ENCODE data around the gene ANGPTL4. TPM values are rescaled to one million over a fixed set of nuclear protein-coding genes. Genes with fewer than 3 reads are reported as not detected.

ANGPTL4 gene
- total and polyA plus RNA-seq, 4 donors, result 10.1 to 45.1 (median 29.7) TPM

DNA sequence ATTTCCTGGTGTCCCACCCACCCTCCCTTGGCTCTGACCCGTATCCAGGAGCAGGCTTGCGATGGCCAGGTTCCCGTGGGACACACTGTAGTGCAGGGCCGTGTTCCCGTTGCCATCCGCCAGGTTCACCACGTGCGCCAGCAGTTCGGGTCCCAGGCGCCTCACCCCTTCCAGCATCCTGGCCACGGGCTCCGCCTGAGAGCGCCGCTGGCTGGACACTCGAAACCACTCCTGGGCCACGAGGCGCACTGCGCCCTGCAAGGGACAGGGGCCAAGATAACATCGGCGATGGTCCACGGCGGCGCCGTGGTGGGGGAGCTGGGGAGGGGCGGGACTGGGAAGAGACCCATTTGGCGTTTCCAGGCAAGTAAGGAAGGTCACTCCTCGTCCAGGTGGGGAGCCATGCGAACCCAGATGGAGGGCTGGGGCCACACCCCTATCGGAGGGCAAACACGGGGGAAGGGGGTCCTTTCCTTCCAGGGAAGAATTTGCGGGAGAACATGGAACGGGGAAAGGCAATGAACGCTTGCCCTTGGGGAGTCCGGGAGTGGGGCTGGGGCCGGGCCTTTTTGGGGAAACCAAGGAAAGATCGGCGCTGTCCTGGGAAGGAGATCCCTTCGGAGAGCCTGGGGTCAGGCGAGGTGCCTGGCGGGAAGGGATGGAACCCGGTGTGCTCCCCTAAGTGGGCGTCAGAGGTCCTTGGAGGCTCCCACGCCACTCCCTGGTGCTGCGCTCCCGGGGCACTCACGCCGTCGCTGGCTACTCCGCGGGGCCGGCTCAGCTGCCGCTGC lies 30.8 kb upstream of the ANGPTL4 start:
- DNase-seq (no peak), ATAC-seq (ENCODE audit: low FRiP score) (no peak)
- no peaks in the 10 kb centered on the region for H3K4me1 ChIP-seq (ENCODE audit: control insufficient read depth in 1 of 2, insufficient read depth in 2 of 2, low read length in 2 of 2)
- H3K4me3 ChIP-seq (ENCODE audit: low read length in 2 of 2), result no peak overlapping the region
- H3K9me3 ChIP-seq (ENCODE audit: control insufficient read depth, low read length), result no peaks in the 10 kb centered on the region
- no peaks in the 10 kb centered on the region for H3K36me3 ChIP-seq (ENCODE audit: control insufficient read depth in 1 of 2, insufficient read depth in 2 of 2, low read length in 1 of 2)
- intact Hi-C loops (cut with DNase I), result no loop called here
- 6 to 9% methylated on average over 49 to 52 of the region's 52 CpGs for WGBS, 2 donors
- H3K27ac ChIP-seq (ENCODE audit: low read depth in 1 of 2, low read length in 2 of 2), result no peak overlapping the region
- no peaks in the 10 kb centered on the region for H3K27me3 ChIP-seq (ENCODE audit: control insufficient read depth in 1 of 2, insufficient read depth in 2 of 2, low read length in 1 of 2)

DNA sequence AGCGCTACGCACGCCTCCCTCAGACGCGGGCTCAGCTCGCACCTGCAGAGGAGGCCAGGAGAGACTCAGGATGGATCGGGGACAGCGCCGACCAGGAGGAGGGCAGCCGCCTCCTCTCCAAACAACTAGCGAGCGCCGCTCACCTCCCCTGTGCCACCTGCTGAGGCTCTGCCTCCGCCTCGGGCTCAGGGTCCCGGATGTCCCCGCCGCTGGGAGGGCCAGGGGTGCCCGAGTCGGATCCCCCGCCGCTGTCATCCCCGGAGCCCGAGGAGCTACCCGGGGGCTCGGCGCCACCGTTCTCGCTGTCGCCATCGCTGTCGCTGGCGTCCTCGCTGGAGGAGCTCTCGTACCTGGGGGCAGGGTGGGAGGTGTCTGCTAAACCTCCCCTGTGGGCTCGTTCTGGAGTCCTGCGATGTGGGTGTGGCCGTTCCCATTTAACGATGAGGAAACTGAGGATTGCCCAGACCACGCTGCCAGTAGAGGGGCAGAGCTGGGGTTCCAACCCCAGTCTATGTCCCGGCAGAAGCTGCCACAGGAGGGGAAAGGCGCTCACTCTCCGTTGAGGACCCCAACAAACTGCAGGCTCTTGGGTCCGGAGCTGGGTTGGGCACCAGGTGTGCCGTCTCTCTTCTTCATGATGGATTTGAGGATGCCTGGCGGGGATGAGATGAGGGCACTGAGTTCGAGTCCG lies 30.0 kb upstream of the ANGPTL4 start:
- no peaks in the 10 kb centered on the region for H3K27me3 ChIP-seq (ENCODE audit: control insufficient read depth in 1 of 2, insufficient read depth in 2 of 2, low read length in 1 of 2)
- DNase-seq (no peak), ATAC-seq (ENCODE audit: low FRiP score) (no peak)
- intact Hi-C loops (cut with DNase I), result no loop called here
- H3K9me3 ChIP-seq (ENCODE audit: control insufficient read depth, low read length), result no peaks in the 10 kb centered on the region
- H3K36me3 ChIP-seq (ENCODE audit: control insufficient read depth in 1 of 2, insufficient read depth in 2 of 2, low read length in 1 of 2), result no peaks in the 10 kb centered on the region
- no peak overlapping the region for H3K4me3 ChIP-seq (ENCODE audit: low read length in 2 of 2)
- H3K4me1 ChIP-seq (ENCODE audit: control insufficient read depth in 1 of 2, insufficient read depth in 2 of 2, low read length in 2 of 2), result no peaks in the 10 kb centered on the region
- H3K27ac ChIP-seq (ENCODE audit: low read depth in 1 of 2, low read length in 2 of 2), result no peak overlapping the region
- WGBS, 2 donors, result 7% methylated on average over 48 of the region's 48 CpGs

- no peak for ATAC-seq (ENCODE audit: low FRiP score)
- no peaks in the 10 kb centered on the region for H3K9me3 ChIP-seq (ENCODE audit: control insufficient read depth, low read length)
Measured at GRCh38 chr19:8334458-8335342, 29.3 kb upstream of the ANGPTL4 start.

DNA sequence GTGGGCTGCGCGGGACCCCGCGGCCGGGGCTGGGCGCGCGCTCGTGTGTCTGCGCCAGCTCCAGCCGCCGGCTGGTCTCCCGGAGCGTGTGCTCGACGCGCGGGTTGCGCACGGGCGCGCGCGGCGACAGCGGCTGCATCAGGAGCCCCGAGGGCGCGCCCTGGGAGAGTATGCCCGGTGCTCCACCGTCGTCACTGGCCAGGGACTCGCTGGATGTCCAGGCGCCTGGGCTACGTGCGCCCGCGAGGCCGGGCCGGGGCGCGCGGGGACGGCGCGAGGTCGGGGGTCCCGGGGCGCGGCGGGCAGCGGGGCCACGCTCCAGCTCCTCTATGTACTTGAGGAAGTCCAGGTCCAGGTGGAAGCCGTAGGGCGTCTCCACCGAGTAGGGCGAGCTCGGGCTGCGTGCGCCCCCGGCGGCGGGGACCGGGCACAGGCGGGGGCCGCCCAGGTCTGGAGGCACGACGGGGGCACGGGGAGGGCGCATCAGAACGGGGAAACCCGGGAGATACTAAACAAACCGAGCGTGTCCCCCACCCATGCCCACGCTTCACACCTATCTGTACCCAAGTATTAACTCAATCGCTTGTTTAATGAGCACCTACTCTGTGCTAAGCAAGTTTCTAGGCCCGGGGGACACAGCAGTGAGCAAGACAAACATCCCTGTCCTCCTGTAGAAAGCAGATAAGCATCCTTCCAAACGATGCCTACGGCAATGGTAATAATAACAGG lies 28.4 kb upstream of the ANGPTL4 start:
- no peak for ATAC-seq (ENCODE audit: low FRiP score)
- peak overlapping the region; percentile 9 to 24 for H3K4me3 ChIP-seq (ENCODE audit: low read length in 2 of 2)
- H3K27me3 ChIP-seq (ENCODE audit: control insufficient read depth in 1 of 2, insufficient read depth in 2 of 2, low read length in 1 of 2), result no peaks in the 10 kb centered on the region

More at GRCh38 chr19:8334458-8335342, 29.3 kb upstream of the ANGPTL4 start:
- peak in 1 of 2 donors; percentile 48 for DNase-seq
- peak overlapping the region; percentile 9 to 24 for H3K4me3 ChIP-seq (ENCODE audit: low read length in 2 of 2)
- no peaks in the 10 kb centered on the region for H3K27me3 ChIP-seq (ENCODE audit: control insufficient read depth in 1 of 2, insufficient read depth in 2 of 2, low read length in 1 of 2)
- H3K4me1 ChIP-seq (ENCODE audit: control insufficient read depth in 1 of 2, insufficient read depth in 2 of 2, low read length in 2 of 2), result no peaks in the 10 kb centered on the region
- WGBS, 2 donors, result 1 to 3% methylated on average over 77 to 117 of the region's 117 CpGs
- no peak overlapping the region for H3K27ac ChIP-seq (ENCODE audit: low read depth in 1 of 2, low read length in 2 of 2)
- H3K36me3 ChIP-seq (ENCODE audit: control insufficient read depth in 1 of 2, insufficient read depth in 2 of 2, low read length in 1 of 2), result no peaks in the 10 kb centered on the region
- intact Hi-C loops (cut with DNase I), result no loop called here

GRCh38 chr19:8336072-8336569 lies 27.8 kb upstream of the ANGPTL4 start:
- H3K4me1 ChIP-seq (ENCODE audit: control insufficient read depth in 1 of 2, insufficient read depth in 2 of 2, low read length in 2 of 2), result no peaks in the 10 kb centered on the region
- no peaks in the 10 kb centered on the region for H3K27me3 ChIP-seq (ENCODE audit: control insufficient read depth in 1 of 2, insufficient read depth in 2 of 2, low read length in 1 of 2)
- intact Hi-C loops (cut with DNase I), result no loop called here
- no peaks in the 10 kb centered on the region for H3K9me3 ChIP-seq (ENCODE audit: control insufficient read depth, low read length)
- WGBS, 2 donors, result 26 to 39% methylated on average over 27 of the region's 27 CpGs
- DNase-seq (no peak), ATAC-seq (ENCODE audit: low FRiP score) (no peak)
- no peaks in the 10 kb centered on the region for H3K36me3 ChIP-seq (ENCODE audit: control insufficient read depth in 1 of 2, insufficient read depth in 2 of 2, low read length in 1 of 2)
- H3K4me3 ChIP-seq (ENCODE audit: low read length in 2 of 2), result no peak overlapping the region
- no peak overlapping the region for H3K27ac ChIP-seq (ENCODE audit: low read depth in 1 of 2, low read length in 2 of 2)

More for the DNA sequence above, 28.4 kb upstream of the ANGPTL4 start:
- no peaks in the 10 kb centered on the region for H3K4me1 ChIP-seq (ENCODE audit: control insufficient read depth in 1 of 2, insufficient read depth in 2 of 2, low read length in 2 of 2)
- H3K27ac ChIP-seq (ENCODE audit: low read depth in 1 of 2, low read length in 2 of 2), result no peak overlapping the region
- no peaks in the 10 kb centered on the region for H3K9me3 ChIP-seq (ENCODE audit: control insufficient read depth, low read length)
- intact Hi-C loops (cut with DNase I), result no loop called here
- WGBS, 2 donors, result 4% methylated on average over 67 to 79 of the region's 79 CpGs
- no peak for DNase-seq
- H3K36me3 ChIP-seq (ENCODE audit: control insufficient read depth in 1 of 2, insufficient read depth in 2 of 2, low read length in 1 of 2), result no peaks in the 10 kb centered on the region

DNA sequence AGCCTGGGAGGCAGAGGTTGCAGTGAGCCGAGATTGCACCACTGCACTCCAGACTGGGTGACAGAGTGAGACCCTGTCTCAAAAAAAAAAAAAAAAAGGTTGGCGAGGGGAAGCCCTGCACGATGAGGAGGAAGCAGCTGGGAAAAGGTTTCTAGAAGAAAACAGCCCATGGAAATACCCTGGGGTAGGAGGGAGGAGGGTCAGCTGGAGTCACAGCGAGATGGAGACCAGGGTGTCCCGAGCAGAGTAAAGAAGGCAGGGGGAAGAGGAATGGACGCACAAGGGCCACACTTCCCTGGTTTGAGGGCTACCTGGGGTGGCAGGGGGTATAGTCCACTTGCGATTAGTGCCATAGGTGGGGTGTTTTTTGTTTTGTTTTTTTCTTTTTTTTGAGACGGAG lies 27.3 kb upstream of the ANGPTL4 start:
- 62 to 66% methylated on average over 8 of the region's 8 CpGs for WGBS, 2 donors
- DNase-seq (no peak), ATAC-seq (ENCODE audit: low FRiP score) (no peak)
- no peaks in the 10 kb centered on the region for H3K36me3 ChIP-seq (ENCODE audit: control insufficient read depth in 1 of 2, insufficient read depth in 2 of 2, low read length in 1 of 2)
- no peaks in the 10 kb centered on the region for H3K9me3 ChIP-seq (ENCODE audit: control insufficient read depth, low read length)
- H3K27me3 ChIP-seq (ENCODE audit: control insufficient read depth in 1 of 2, insufficient read depth in 2 of 2, low read length in 1 of 2), result no peaks in the 10 kb centered on the region
- H3K4me3 ChIP-seq (ENCODE audit: low read length in 2 of 2), result no peak overlapping the region
- H3K4me1 ChIP-seq (ENCODE audit: control insufficient read depth in 1 of 2, insufficient read depth in 2 of 2, low read length in 2 of 2), result no peaks in the 10 kb centered on the region
- no peak overlapping the region for H3K27ac ChIP-seq (ENCODE audit: low read depth in 1 of 2, low read length in 2 of 2)
- intact Hi-C loops (cut with DNase I), result no loop called here

DNA sequence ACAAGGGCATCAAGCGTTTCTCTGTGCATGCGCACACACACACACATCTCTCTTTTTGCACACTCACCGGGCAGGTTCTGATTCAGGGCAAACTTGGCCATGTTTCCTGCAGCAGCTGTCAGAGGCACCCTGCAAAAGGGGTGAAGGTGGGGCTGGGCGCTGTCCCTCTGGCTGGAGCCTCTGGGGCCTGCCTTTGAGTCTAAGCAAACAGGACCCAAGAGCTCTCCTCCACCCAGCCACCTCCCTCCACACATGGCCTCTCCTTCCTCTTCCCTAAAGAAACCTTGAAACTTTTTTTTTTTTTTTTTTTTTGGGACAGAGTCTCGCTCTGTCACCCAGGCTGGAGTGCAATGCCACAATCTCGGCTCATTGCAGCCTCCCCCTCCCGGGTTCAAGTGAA lies 26.2 kb upstream of the ANGPTL4 start:
- Histone ChIP-seq H3K4me3 (ENCODE audit: low read length in 2 of 2) (no peak overlapping the region), H3K9me3 (ENCODE audit: control insufficient read depth, low read length) (no peaks in the 10 kb centered on the region), H3K27me3 (ENCODE audit: control insufficient read depth in 1 of 2, insufficient read depth in 2 of 2, low read length in 1 of 2) (no peaks in the 10 kb centered on the region), H3K36me3 (ENCODE audit: control insufficient read depth in 1 of 2, insufficient read depth in 2 of 2, low read length in 1 of 2) (no peaks in the 10 kb centered on the region), H3K27ac (ENCODE audit: low read depth in 1 of 2, low read length in 2 of 2) (no peak overlapping the region), H3K4me1 (ENCODE audit: control insufficient read depth in 1 of 2, insufficient read depth in 2 of 2, low read length in 2 of 2) (no peaks in the 10 kb centered on the region)
- intact Hi-C loops (cut with DNase I), result no loop called here
- 84 to 85% methylated on average over 7 of the region's 7 CpGs for WGBS, 2 donors
- no peak for ATAC-seq (ENCODE audit: low FRiP score)
- no peak for DNase-seq

DNA sequence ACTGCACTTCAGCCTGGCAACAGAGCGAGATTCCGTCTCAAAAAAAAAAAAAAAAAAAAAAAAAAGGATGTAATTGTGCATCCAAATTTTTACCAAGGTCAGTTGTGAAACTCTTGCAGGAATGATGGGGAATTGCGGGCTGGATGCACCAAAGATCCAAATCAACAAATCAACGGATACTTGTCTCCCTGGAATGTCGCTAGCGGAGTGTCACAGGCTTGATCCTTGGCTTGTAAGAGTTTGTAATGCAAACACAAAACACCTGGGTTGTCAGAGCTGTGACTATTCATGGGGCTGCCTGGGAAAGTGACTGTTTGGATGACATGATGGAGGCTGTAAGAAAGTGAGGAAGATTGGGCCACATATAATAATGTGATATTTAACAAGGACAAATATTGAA lies 25.1 kb upstream of the ANGPTL4 start:
- DNase-seq (no peak), ATAC-seq (ENCODE audit: low FRiP score) (no peak)
- no peak overlapping the region for H3K27ac ChIP-seq (ENCODE audit: low read depth in 1 of 2, low read length in 2 of 2)
- no peak overlapping the region for H3K4me3 ChIP-seq (ENCODE audit: low read length in 2 of 2)
- intact Hi-C loops (cut with DNase I), result no loop called here
- H3K27me3 ChIP-seq (ENCODE audit: control insufficient read depth in 1 of 2, insufficient read depth in 2 of 2, low read length in 1 of 2), result no peaks in the 10 kb centered on the region
- WGBS, 2 donors, result 62 to 82% methylated on average over 6 of the region's 6 CpGs
- H3K9me3 ChIP-seq (ENCODE audit: control insufficient read depth, low read length), result no peaks in the 10 kb centered on the region
- no peaks in the 10 kb centered on the region for H3K36me3 ChIP-seq (ENCODE audit: control insufficient read depth in 1 of 2, insufficient read depth in 2 of 2, low read length in 1 of 2)
- H3K4me1 ChIP-seq (ENCODE audit: control insufficient read depth in 1 of 2, insufficient read depth in 2 of 2, low read length in 2 of 2), result no peaks in the 10 kb centered on the region
